Skin of body (tissue), 3 donors: ENCODE measurements around the gene DENND1B. TPM values are rescaled to one million over a fixed set of nuclear protein-coding genes. Genes with fewer than 3 reads are reported as not detected.
A peak's percentile ranks its signal among the peaks of the same experiment; 100 is the strongest.

Experiments
- DNase-seq: peaks from one replicate; lab custom pipeline; 2025; lab: John Stamatoyannopoulos, UW
- small RNA-seq: library from RNA; depleted of rRNA; stranded (forward); fragments of <200 nt; gene quantifications from one replicate; pipeline ENCODE3, GENCODE V24; 2014; ENCODE audit warnings: low replicate concordance
- total RNA-seq: library from RNA; depleted of rRNA; stranded (reverse); fragments of >200 nt; gene quantifications from one replicate; pipeline ENCODE4 v1.2.3, GENCODE V29; 2014

DENND1B gene
- total RNA-seq, 1 donor from 2014 or later = 13.3 TPM

DNA sequence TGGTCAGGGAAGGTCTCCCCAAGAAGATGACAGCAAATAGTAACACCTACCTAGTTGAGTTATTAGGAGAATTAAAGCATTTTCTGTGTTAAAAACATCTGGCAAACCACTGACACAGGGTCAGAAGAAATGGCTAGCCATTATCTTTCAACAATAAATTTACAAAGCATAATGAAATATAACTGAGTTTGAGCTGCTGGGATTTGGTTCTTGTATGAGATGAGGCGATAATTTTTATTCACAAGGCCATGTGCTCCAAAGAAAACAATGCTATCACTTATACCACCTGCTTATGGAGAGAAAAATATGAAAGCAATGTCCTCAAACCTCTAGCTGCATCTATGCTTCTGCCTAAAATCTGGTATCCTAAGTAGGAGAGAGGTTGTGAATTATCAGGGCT lies 304.9 kb downstream of the DENND1B start:
- no peak for DNase-seq

DNA sequence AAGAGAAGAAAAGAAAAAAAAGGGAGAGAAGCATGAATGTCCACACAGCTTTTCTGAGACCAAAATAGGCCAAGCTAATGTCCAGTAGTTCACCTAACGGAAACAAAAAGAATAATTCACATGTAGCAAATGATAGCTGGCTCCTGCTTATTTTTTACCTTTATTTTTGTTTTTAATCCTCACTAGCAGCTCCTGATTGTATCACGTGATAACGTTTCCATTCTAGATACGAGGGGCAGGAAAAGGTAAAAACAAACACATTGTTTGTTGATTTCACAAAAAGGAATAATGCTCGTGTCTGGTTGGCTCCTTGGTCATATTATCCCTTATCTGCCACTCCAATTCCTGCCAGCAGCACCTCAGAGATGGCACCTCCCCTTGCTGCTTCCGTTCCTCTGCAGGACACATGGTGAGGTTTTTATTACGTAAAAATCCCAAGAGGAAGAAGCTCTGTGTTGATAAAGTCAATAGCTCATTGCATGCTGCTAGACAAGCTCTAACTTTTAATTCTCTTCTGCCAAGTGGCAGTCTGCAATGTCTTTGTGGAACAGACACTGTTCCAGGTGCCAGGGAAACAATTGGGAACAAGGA lies 305.6 kb downstream of the DENND1B start:
- no peak for DNase-seq

DNA sequence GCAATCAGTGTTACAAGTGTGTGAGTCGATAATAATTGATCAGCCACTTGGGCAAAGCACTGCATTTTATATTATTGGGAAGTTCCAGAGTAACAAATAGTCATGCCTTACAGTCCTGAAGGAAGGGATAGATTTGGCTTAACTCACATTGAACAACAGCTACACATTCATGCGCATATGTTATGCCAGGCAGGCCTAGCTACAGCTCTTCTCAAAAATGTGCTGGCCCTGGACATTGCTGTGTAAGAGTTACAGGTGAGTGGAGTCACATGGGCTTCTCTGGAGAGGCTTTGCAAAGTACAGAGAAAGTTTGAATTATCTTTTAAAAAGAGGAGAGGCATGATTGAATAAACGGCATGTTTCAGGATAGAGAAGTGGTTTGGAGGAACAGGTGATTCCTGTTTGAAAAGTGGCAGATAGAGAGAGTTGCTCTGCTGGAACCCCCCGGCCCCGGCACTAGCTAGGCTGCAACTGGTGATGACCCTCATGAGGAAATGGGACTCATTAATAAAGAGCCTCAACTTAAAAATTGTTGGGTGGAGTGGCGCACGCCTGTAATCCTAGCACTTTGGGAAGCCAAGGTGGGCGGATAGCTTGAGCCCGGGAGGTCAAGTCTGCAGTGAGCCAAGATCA lies 306.6 kb downstream of the DENND1B start:
- no peak for DNase-seq

DNA sequence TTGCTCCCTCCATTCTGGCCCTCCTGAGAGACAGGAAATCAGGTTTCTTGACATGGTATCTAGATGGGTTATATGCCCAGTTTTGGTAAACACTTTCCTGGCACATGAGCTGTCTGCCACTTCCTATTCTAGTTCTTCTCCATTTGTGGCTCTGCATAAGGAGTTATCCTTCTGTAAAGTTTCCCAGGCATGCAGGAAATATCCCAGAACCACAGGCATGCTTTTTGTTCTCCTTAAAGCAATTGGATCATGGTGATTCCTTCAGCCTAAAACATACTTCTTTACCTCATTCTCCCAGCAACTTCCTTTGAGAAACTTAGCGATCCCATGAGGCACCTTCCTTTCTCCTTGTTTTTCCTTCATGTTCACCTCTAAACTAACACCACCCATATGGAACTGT lies 307.4 kb downstream of the DENND1B start:
- DNase-seq = no peak

DNA sequence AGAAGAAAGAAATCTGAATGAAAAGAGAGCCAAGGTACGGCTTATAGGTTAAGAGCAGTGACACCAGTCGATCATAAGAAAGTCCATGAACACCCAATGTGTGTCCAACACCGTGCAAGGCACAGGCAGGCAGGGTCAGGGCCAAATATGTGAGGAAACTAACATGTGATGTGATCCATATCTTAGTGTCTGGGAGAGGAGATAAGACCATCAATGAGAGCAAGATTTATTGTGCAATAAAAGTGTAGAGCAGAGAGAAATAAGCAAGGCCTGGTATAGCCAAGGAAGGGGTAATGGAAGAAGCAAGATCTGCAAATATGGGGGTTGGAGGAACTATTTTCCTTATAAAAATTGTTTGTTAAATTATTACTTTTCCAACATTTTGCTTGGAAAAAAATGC lies 308.5 kb downstream of the DENND1B start:
- no peak for DNase-seq

DNA sequence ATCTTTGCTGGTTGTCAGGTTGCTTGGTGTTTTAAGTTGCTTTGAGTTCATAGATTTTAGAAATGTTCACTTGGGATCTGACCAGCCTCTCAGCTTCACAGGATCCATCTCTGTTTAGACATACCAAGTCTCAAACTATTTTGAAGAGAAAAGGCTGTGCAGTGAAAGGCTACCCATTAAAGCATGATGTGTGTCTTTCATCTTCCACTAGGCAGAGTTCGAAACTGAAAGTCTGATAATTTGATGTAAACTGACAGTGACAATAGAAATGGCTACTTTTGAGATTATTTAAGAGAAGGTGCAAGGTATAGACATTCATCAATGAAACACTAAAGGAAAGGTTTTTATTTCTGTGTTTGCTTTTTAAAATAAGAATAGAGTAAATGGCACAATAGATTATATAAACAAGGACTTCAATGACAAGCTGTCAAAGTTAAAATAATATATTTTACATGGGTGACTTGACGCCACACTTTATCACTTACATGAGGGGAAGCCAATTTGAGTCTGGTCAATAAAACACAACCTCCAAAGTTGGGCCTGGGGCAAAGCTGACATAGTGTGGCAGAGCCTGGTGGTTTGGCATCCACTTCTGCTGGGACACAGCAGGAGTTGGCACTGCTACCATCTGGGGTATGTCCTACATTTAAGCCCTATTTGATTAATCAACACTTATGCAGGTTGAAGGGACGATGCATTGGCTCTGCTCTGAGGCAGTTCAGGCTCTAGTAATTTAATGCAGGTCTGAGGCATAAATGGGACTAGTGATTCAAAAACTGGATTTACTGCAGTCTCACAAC lies 309.6 kb downstream of the DENND1B start:
- no peak for DNase-seq

DNA sequence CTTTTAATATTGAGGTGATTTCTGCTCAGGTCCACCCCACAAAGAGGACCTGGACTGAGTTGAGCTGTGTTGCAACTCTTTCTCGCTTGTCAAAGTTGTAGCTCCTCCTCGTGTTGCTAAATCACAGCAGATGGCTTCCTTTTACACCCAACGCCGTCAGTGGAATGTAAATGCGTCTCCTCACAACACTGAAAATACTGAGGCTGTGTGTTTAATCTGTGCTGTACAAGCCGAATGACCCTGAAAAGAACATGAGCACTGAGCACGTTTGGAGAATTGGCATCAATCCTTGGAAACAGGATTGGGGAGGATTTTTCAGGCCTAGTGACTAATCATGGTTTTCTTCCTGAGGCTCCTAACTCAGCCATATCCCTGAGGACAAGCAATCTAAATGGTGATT lies 311.2 kb downstream of the DENND1B start:
- peak; percentile 72 for DNase-seq

DNA sequence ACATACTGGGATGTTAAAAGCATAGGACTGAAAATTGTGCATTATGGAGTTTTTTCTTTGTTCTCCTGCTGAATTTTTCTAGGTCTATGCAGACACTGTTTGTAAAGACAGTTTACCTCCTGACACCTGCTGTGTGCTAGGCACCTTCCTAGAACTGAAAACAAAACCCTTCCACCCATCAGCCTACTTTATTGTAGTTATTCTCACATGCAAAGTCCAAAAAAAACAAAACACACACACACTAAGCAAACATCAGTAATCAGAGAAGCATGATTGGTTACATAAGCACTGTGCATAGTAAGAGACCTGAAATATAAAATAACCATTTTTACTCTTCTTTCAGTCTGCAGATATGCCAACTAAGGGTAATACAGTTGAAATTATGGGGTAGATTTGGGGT lies 312.1 kb downstream of the DENND1B start:
- DNase-seq = no peak

DNA sequence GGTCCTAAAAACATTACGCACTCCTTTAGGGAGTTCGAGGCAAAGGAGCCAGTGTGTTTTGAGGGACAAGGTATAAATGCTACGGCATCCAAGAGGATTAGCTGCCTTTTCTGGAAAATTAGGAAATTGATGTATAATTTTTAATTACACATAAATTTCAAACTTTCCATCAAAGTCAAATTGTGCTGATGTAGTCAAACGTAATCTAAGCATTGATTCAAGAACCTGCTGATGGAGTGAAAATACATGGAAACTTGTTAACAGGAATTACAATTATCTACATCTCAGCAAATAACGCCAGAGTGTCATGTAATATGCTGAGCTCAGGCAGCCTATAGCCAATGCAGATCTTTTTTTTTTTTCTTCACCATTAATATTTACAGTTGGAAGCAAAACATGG lies 312.7 kb downstream of the DENND1B start:
- no peak for DNase-seq

Small RNA genes lying within 50 kb of the gene (small RNA-seq; reads per million reads assigned to genes)
- gene RF00019 = not detected

Other genes starting within 250 kb of the DENND1B start
- gene C1orf53, start 127.2 kb upstream of the DENND1B start, total RNA-seq = 0.89 TPM
- not detected for gene LHX9, start 141.9 kb upstream of the DENND1B start, total RNA-seq